Measurements from ENCODE around the gene SLC47A2. TPM values are rescaled to one million over a fixed set of nuclear protein-coding genes. Genes with fewer than 3 reads are reported as not detected.
A peak's percentile ranks its signal among the peaks of the same experiment; 100 is the strongest.

SLC47A2 gene
- total and polyA plus RNA-seq, 2 of the 13 experiments (the other 11 are each of a cell fraction or from before 2014, with no cell fraction given) = 0.04 TPM; not detected in 1

DNA sequence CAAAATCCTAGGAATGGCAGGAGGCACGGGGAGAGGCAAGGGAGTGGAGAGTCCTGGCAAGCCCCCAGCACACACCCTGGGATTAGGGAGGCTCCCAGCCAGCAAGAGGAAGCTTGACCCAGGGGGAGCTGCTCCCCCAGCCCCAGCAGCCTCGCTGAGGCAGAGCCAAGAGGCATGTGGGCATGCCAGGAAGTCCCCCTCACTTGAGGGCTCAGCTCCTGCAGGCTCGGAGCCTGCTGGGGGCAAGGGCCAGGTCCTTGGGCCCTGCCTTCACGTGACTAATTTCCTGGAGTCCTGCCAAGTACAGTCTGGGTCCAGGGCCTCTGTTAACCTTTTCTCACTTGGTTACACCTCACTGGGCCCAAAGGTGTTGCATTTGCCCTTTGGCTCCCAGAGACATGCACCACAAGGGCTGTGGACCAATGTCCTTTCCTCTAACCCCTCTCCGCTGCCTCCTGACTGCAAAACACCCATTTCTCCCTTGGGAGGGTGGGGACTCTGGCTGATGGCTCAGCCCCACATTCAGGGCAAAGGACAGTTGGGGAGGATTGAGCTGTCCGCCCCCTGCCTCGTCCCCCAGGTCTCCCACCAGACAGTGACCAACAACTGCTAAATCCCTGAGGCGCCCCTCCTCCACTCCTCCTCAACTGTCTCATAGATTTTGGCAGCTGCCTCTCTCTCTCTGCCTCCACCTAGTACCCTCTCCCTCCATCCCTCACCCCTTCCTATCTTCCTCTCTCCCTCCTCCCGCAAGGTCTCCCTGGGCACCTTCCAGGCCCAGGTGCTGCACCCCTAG, 4.4 kb upstream of the SLC47A2 start (continued):
- TF ChIP-seq, protein P1, sequence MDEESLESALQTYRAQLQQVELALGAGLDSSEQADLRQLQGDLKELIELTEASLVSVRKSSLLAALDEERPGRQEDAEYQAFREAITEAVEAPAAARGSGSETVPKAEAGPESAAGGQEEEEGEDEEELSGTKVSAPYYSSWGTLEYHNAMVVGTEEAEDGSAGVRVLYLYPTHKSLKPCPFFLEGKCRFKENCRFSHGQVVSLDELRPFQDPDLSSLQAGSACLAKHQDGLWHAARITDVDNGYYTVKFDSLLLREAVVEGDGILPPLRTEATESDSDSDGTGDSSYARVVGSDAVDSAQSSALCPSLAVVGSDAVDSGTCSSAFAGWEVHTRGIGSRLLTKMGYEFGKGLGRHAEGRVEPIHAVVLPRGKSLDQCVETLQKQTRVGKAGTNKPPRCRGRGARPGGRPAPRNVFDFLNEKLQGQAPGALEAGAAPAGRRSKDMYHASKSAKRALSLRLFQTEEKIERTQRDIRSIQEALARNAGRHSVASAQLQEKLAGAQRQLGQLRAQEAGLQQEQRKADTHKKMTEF (CRISPR knock-in tag; IDR thresholded peaks at IDR 0.05) = peak; percentile 49; the same call in 1 of the 2 replicates
- TF ChIP-seq HMG20B (CRISPR knock-in tag; conservative IDR thresholded peaks at IDR 0.05) (no peak), SOX6 (IDR thresholded peaks at IDR 0.05) (no peak), SOX6 (CRISPR knock-in tag; IDR thresholded peaks at IDR 0.05) (peak; percentile 92), FOSL1 (CRISPR knock-in tag; IDR thresholded peaks at IDR 0.05; ENCODE audit: borderline replicate concordance) (no peak), ZBTB38 (CRISPR knock-in tag; IDR thresholded peaks at IDR 0.05) (peak; percentile 36; the same call in 1 of the 2 replicates), ZNF556 (CRISPR knock-in tag; IDR thresholded peaks at IDR 0.05; ENCODE audit: borderline replicate concordance) (no peak), EZH2 (conservative IDR thresholded peaks at IDR 0.05; ENCODE audit: low read depth, low read length) (no peak), NR2C2 (CRISPR knock-in tag; IDR thresholded peaks at IDR 0.05; ENCODE audit: borderline replicate concordance) (peak; percentile 74), KDM2A (CRISPR knock-in tag; IDR thresholded peaks at IDR 0.05; ENCODE audit: borderline replicate concordance, low read depth) (0 out of 2 replicates have a peak, but pooled peaks have one; percentile 29), ZMYM3 (CRISPR knock-in tag; IDR thresholded peaks at IDR 0.05) (peak; percentile 75), ZNF746 (CRISPR knock-in tag; IDR thresholded peaks at IDR 0.05) (peak; percentile 67), MIXL1 (CRISPR knock-in tag; IDR thresholded peaks at IDR 0.05) (no peak), IRX3 (CRISPR knock-in tag; IDR thresholded peaks at IDR 0.05; ENCODE audit: borderline replicate concordance, low read depth) (0 out of 2 replicates have a peak, but pooled peaks have one; percentile 49), ZNF292 (CRISPR knock-in tag; IDR thresholded peaks at IDR 0.05; ENCODE audit: borderline replicate concordance, low read depth) (peak; percentile 72; the same call in 1 of the 2 replicates), HHEX (CRISPR knock-in tag; IDR thresholded peaks at IDR 0.05) (peak; percentile 53; the same call in 1 of the 2 replicates), BORCS8-MEF2B (CRISPR knock-in tag; IDR thresholded peaks at IDR 0.05) (peak; percentile 68), GPN1 (CRISPR knock-in tag; IDR thresholded peaks at IDR 0.05; ENCODE audit: borderline replicate concordance) (no peak), FOSL2 (CRISPR knock-in tag; IDR thresholded peaks at IDR 0.05) (peak; percentile 61)
- TF ChIP-seq, protein P2, sequence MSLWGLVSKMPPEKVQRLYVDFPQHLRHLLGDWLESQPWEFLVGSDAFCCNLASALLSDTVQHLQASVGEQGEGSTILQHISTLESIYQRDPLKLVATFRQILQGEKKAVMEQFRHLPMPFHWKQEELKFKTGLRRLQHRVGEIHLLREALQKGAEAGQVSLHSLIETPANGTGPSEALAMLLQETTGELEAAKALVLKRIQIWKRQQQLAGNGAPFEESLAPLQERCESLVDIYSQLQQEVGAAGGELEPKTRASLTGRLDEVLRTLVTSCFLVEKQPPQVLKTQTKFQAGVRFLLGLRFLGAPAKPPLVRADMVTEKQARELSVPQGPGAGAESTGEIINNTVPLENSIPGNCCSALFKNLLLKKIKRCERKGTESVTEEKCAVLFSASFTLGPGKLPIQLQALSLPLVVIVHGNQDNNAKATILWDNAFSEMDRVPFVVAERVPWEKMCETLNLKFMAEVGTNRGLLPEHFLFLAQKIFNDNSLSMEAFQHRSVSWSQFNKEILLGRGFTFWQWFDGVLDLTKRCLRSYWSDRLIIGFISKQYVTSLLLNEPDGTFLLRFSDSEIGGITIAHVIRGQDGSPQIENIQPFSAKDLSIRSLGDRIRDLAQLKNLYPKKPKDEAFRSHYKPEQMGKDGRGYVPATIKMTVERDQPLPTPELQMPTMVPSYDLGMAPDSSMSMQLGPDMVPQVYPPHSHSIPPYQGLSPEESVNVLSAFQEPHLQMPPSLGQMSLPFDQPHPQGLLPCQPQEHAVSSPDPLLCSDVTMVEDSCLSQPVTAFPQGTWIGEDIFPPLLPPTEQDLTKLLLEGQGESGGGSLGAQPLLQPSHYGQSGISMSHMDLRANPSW (CRISPR knock-in tag; IDR thresholded peaks at IDR 0.05; ENCODE audit: borderline replicate concordance) = peak; percentile 60; the same call in 1 of the 2 replicates
- TF ChIP-seq, protein P3, sequence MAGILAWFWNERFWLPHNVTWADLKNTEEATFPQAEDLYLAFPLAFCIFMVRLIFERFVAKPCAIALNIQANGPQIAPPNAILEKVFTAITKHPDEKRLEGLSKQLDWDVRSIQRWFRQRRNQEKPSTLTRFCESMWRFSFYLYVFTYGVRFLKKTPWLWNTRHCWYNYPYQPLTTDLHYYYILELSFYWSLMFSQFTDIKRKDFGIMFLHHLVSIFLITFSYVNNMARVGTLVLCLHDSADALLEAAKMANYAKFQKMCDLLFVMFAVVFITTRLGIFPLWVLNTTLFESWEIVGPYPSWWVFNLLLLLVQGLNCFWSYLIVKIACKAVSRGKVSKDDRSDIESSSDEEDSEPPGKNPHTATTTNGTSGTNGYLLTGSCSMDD (CRISPR knock-in tag; IDR thresholded peaks at IDR 0.05) = no peak
- TF ChIP-seq, protein P4, sequence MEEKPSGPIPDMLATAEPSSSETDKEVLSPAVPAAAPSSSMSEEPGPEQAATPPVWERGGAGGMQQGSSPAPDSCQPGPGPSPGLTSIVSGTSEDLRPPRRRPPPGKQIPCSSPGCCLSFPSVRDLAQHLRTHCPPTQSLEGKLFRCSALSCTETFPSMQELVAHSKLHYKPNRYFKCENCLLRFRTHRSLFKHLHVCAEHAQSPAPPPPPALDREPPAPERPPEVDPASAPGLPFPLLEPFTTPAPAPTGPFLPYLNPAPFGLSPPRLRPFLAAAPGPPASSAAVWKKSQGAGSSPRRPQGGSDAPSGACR (CRISPR knock-in tag; IDR thresholded peaks at IDR 0.05) = peak; percentile 40; the same call in 1 of the 2 replicates
- TF ChIP-seq, protein P5, sequence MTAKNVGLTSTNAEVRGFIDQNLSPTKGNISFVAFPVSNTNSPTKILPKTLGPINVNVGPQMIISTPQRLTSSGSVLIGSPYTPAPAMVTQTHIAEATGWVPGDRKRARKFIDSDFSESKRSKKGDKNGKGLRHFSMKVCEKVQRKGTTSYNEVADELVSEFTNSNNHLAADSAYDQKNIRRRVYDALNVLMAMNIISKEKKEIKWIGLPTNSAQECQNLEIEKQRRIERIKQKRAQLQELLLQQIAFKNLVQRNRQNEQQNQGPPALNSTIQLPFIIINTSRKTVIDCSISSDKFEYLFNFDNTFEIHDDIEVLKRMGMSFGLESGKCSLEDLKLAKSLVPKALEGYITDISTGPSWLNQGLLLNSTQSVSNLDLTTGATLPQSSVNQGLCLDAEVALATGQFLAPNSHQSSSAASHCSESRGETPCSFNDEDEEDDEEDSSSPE (CRISPR knock-in tag; IDR thresholded peaks at IDR 0.05) = peak; percentile 34; the same call in 1 of the 2 replicates
